NCI-H2107 (cell line): Measurements from ENCODE around the gene GDNF.
A peak's percentile ranks its signal among the peaks of the same experiment; 100 is the strongest.
"Not testable (repeated sequence)": the region's sequence is repeated elsewhere in the genome, so short reads cannot be mapped to it uniquely, and the experiment has no call there.

Experiments
- DNase-seq: peaks from one replicate; lab custom pipeline; 2025; lab: John Stamatoyannopoulos, UW

The GDNF gene

GRCh38 chr5:37839407-37840052, at the start of gene GDNF:
TSS of gene GDNF (minus strand) at chr5:37840041. CDS start at chr5:37834796, 5,245 bp downstream.
- peak; percentile 23 for DNase-seq

- DNase-seq, result no peak
These were observed 48.6 kb upstream of the GDNF start for GRCh38 chr5:37888476-37888875.

GRCh38 chr5:37886242-37886905, 46.5 kb upstream of the GDNF start:
- no peak for DNase-seq

GRCh38 chr5:37882636-37883035, 42.8 kb upstream of the GDNF start:
- no peak for DNase-seq

GRCh38 chr5:37881359-37881758, 41.5 kb upstream of the GDNF start:
- DNase-seq, result no peak

GRCh38 chr5:37876943-37877342, 37.1 kb upstream of the GDNF start:
- DNase-seq, result no peak

- DNase-seq, result no peak
These were observed 36.4 kb upstream of the GDNF start for GRCh38 chr5:37876245-37876644.

GRCh38 chr5:37875051-37875787, 35.4 kb upstream of the GDNF start:
- no peak for DNase-seq

- DNase-seq, result no peak
These were observed 34.1 kb upstream of the GDNF start for GRCh38 chr5:37873988-37874387.

- no peak for DNase-seq
These were observed 31.4 kb upstream of the GDNF start for GRCh38 chr5:37871023-37871815.

GRCh38 chr5:37869216-37869615, 29.4 kb upstream of the GDNF start:
- DNase-seq, result no peak

- no peak for DNase-seq
These were observed 27.8 kb upstream of the GDNF start for GRCh38 chr5:37867654-37868053.

GRCh38 chr5:37862907-37863306, 23.1 kb upstream of the GDNF start:
- DNase-seq, result not testable (repeated sequence)

GRCh38 chr5:37860206-37860605, 20.4 kb upstream of the GDNF start:
- no peak for DNase-seq

GRCh38 chr5:37859805-37860204, 20.0 kb upstream of the GDNF start:
- no peak for DNase-seq

GRCh38 chr5:37858250-37858649, 18.4 kb upstream of the GDNF start:
- DNase-seq, result no peak

- DNase-seq, result no peak
These were observed 17.9 kb upstream of the GDNF start for GRCh38 chr5:37857696-37858095.

- no peak for DNase-seq
These were observed 15.6 kb upstream of the GDNF start for GRCh38 chr5:37855438-37855837.

- DNase-seq, result no peak
These were observed 11.5 kb upstream of the GDNF start for GRCh38 chr5:37851305-37851704.

- DNase-seq, result no peak
These were observed 10.5 kb upstream of the GDNF start for GRCh38 chr5:37850226-37850865.

- no peak for DNase-seq
These were observed 9.8 kb upstream of the GDNF start for GRCh38 chr5:37849641-37850040.

GRCh38 chr5:37847978-37848425, 8.2 kb upstream of the GDNF start:
- DNase-seq, result peak; percentile 82
